ENCODE results near the gene CNTNAP5.

The CNTNAP5 gene

GRCh38 chr2:124501575-124502152 lies 476.6 kb downstream of the CNTNAP5 start:
- no peak overlapping the region for H2AFZ ChIP-seq (ENCODE audit: low read depth, low read length)
- no peaks in the 10 kb centered on the region for H3K36me3 ChIP-seq (ENCODE audit: insufficient read depth, low read length)
- H3K4me1 ChIP-seq (ENCODE audit: insufficient read depth, low read length) = no peaks in the 10 kb centered on the region
- no peak overlapping the region for H3K4me3 ChIP-seq (ENCODE audit: low read length)
- H3K9me3 ChIP-seq (ENCODE audit: low read length) = no peaks in the 10 kb centered on the region
- H3K27me3 ChIP-seq (ENCODE audit: insufficient read depth, low read length) = no peaks in the 10 kb centered on the region

GRCh38 chr2:124514236-124514635 lies 489.1 kb downstream of the CNTNAP5 start:
- peaks cover 2% of the 10 kb centered on the region for H3K4me1 ChIP-seq (ENCODE audit: insufficient read depth, low read length)
- H3K4me3 ChIP-seq (ENCODE audit: low read length) = no peak overlapping the region
- no peaks in the 10 kb centered on the region for H3K9me3 ChIP-seq (ENCODE audit: low read length)
- H3K27me3 ChIP-seq (ENCODE audit: insufficient read depth, low read length) = no peaks in the 10 kb centered on the region
- no peak overlapping the region for H2AFZ ChIP-seq (ENCODE audit: low read depth, low read length)
- H3K36me3 ChIP-seq (ENCODE audit: insufficient read depth, low read length) = no peaks in the 10 kb centered on the region

GRCh38 chr2:124520953-124521352 lies 495.9 kb downstream of the CNTNAP5 start:
- peaks cover 8% of the 10 kb centered on the region for H3K4me1 ChIP-seq (ENCODE audit: insufficient read depth, low read length)
- H3K9me3 ChIP-seq (ENCODE audit: low read length) = no peaks in the 10 kb centered on the region
- no peaks in the 10 kb centered on the region for H3K36me3 ChIP-seq (ENCODE audit: insufficient read depth, low read length)
- H2AFZ ChIP-seq (ENCODE audit: low read depth, low read length) = no peak overlapping the region
- no peak overlapping the region for H3K4me3 ChIP-seq (ENCODE audit: low read length)
- no peaks in the 10 kb centered on the region for H3K27me3 ChIP-seq (ENCODE audit: insufficient read depth, low read length)

- Histone ChIP-seq H2AFZ (ENCODE audit: low read depth, low read length) (no peak overlapping the region), H3K4me1 (ENCODE audit: insufficient read depth, low read length) (peaks cover 8% of the 10 kb centered on the region), H3K36me3 (ENCODE audit: insufficient read depth, low read length) (no peaks in the 10 kb centered on the region), H3K9me3 (ENCODE audit: low read length) (no peaks in the 10 kb centered on the region), H3K4me3 (ENCODE audit: low read length) (no peak overlapping the region), H3K27me3 (ENCODE audit: insufficient read depth, low read length) (no peaks in the 10 kb centered on the region)
These were observed 498.0 kb downstream of the CNTNAP5 start for GRCh38 chr2:124523096-124523495.

GRCh38 chr2:124524155-124524915 lies 499.2 kb downstream of the CNTNAP5 start:
- no peaks in the 10 kb centered on the region for H3K27me3 ChIP-seq (ENCODE audit: insufficient read depth, low read length)
- no peak overlapping the region for H3K4me3 ChIP-seq (ENCODE audit: low read length)
- no peaks in the 10 kb centered on the region for H3K9me3 ChIP-seq (ENCODE audit: low read length)
- peaks cover 4% of the 10 kb centered on the region for H3K4me1 ChIP-seq (ENCODE audit: insufficient read depth, low read length)
- no peak overlapping the region for H2AFZ ChIP-seq (ENCODE audit: low read depth, low read length)
- no peaks in the 10 kb centered on the region for H3K36me3 ChIP-seq (ENCODE audit: insufficient read depth, low read length)

GRCh38 chr2:124526221-124526620 lies 501.1 kb downstream of the CNTNAP5 start:
- no peaks in the 10 kb centered on the region for H3K36me3 ChIP-seq (ENCODE audit: insufficient read depth, low read length)
- H3K27me3 ChIP-seq (ENCODE audit: insufficient read depth, low read length) = no peaks in the 10 kb centered on the region
- H2AFZ ChIP-seq (ENCODE audit: low read depth, low read length) = no peak overlapping the region
- no peak overlapping the region for H3K4me3 ChIP-seq (ENCODE audit: low read length)
- no peaks in the 10 kb centered on the region for H3K4me1 ChIP-seq (ENCODE audit: insufficient read depth, low read length)
- H3K9me3 ChIP-seq (ENCODE audit: low read length) = no peaks in the 10 kb centered on the region

- H3K4me3 ChIP-seq (ENCODE audit: low read length) = no peak overlapping the region
- H3K27me3 ChIP-seq (ENCODE audit: insufficient read depth, low read length) = no peaks in the 10 kb centered on the region
- H3K36me3 ChIP-seq (ENCODE audit: insufficient read depth, low read length) = no peaks in the 10 kb centered on the region
- H3K4me1 ChIP-seq (ENCODE audit: insufficient read depth, low read length) = no peaks in the 10 kb centered on the region
- H3K9me3 ChIP-seq (ENCODE audit: low read length) = no peaks in the 10 kb centered on the region
- no peak overlapping the region for H2AFZ ChIP-seq (ENCODE audit: low read depth, low read length)
These were observed 505.1 kb downstream of the CNTNAP5 start for GRCh38 chr2:124530203-124530602.

- H3K36me3 ChIP-seq (ENCODE audit: insufficient read depth, low read length) = no peaks in the 10 kb centered on the region
- H3K4me1 ChIP-seq (ENCODE audit: insufficient read depth, low read length) = no peaks in the 10 kb centered on the region
- H3K27me3 ChIP-seq (ENCODE audit: insufficient read depth, low read length) = no peaks in the 10 kb centered on the region
- no peaks in the 10 kb centered on the region for H3K9me3 ChIP-seq (ENCODE audit: low read length)
- H3K4me3 ChIP-seq (ENCODE audit: low read length) = no peak overlapping the region
- H2AFZ ChIP-seq (ENCODE audit: low read depth, low read length) = no peak overlapping the region
These were observed 508.3 kb downstream of the CNTNAP5 start for GRCh38 chr2:124533226-124533954.

- H3K36me3 ChIP-seq (ENCODE audit: insufficient read depth, low read length) = no peaks in the 10 kb centered on the region
- H3K9me3 ChIP-seq (ENCODE audit: low read length) = no peaks in the 10 kb centered on the region
- H3K4me3 ChIP-seq (ENCODE audit: low read length) = no peak overlapping the region
- H3K27me3 ChIP-seq (ENCODE audit: insufficient read depth, low read length) = no peaks in the 10 kb centered on the region
- H3K4me1 ChIP-seq (ENCODE audit: insufficient read depth, low read length) = no peaks in the 10 kb centered on the region
- no peak overlapping the region for H2AFZ ChIP-seq (ENCODE audit: low read depth, low read length)
These were observed 508.9 kb downstream of the CNTNAP5 start for GRCh38 chr2:124534028-124534427.

GRCh38 chr2:124535816-124536215 lies 510.7 kb downstream of the CNTNAP5 start:
- no peaks in the 10 kb centered on the region for H3K27me3 ChIP-seq (ENCODE audit: insufficient read depth, low read length)
- no peaks in the 10 kb centered on the region for H3K9me3 ChIP-seq (ENCODE audit: low read length)
- no peaks in the 10 kb centered on the region for H3K4me1 ChIP-seq (ENCODE audit: insufficient read depth, low read length)
- no peak overlapping the region for H3K4me3 ChIP-seq (ENCODE audit: low read length)
- no peaks in the 10 kb centered on the region for H3K36me3 ChIP-seq (ENCODE audit: insufficient read depth, low read length)
- H2AFZ ChIP-seq (ENCODE audit: low read depth, low read length) = no peak overlapping the region

- Histone ChIP-seq H3K4me3 (ENCODE audit: low read length) (no peak overlapping the region), H2AFZ (ENCODE audit: low read depth, low read length) (no peak overlapping the region), H3K9me3 (ENCODE audit: low read length) (no peaks in the 10 kb centered on the region), H3K36me3 (ENCODE audit: insufficient read depth, low read length) (no peaks in the 10 kb centered on the region), H3K27me3 (ENCODE audit: insufficient read depth, low read length) (no peaks in the 10 kb centered on the region), H3K4me1 (ENCODE audit: insufficient read depth, low read length) (no peaks in the 10 kb centered on the region)
These were observed 511.5 kb downstream of the CNTNAP5 start for GRCh38 chr2:124536591-124536990.

GRCh38 chr2:124538549-124538948 lies 513.5 kb downstream of the CNTNAP5 start:
- no peaks in the 10 kb centered on the region for H3K9me3 ChIP-seq (ENCODE audit: low read length)
- H3K27me3 ChIP-seq (ENCODE audit: insufficient read depth, low read length) = no peaks in the 10 kb centered on the region
- no peaks in the 10 kb centered on the region for H3K4me1 ChIP-seq (ENCODE audit: insufficient read depth, low read length)
- H2AFZ ChIP-seq (ENCODE audit: low read depth, low read length) = no peak overlapping the region
- no peaks in the 10 kb centered on the region for H3K36me3 ChIP-seq (ENCODE audit: insufficient read depth, low read length)
- no peak overlapping the region for H3K4me3 ChIP-seq (ENCODE audit: low read length)

GRCh38 chr2:124540805-124541204 lies 515.7 kb downstream of the CNTNAP5 start:
- no peaks in the 10 kb centered on the region for H3K9me3 ChIP-seq (ENCODE audit: low read length)
- H3K36me3 ChIP-seq (ENCODE audit: insufficient read depth, low read length) = no peaks in the 10 kb centered on the region
- H3K4me1 ChIP-seq (ENCODE audit: insufficient read depth, low read length) = no peaks in the 10 kb centered on the region
- H2AFZ ChIP-seq (ENCODE audit: low read depth, low read length) = no peak overlapping the region
- H3K27me3 ChIP-seq (ENCODE audit: insufficient read depth, low read length) = no peaks in the 10 kb centered on the region
- no peak overlapping the region for H3K4me3 ChIP-seq (ENCODE audit: low read length)
